ENCODE results near the gene UTP14C.
"Not testable (repeated sequence)": the region's sequence is repeated elsewhere in the genome, so short reads cannot be mapped to it uniquely, and the experiment has no call there.

Gene UTP14C

GRCh38 chr13:52048516-52048915 is 24.0 kb downstream of the UTP14C start:
- DNase-seq (ENCODE audit: low spot score) = no peak

GRCh38 chr13:52051400-52051799 is 26.9 kb downstream of the UTP14C start:
- DNase-seq (ENCODE audit: low spot score) = no peak

GRCh38 chr13:52053460-52053859 is 29.0 kb downstream of the UTP14C start:
- DNase-seq (ENCODE audit: low spot score) = no peak

GRCh38 chr13:52061064-52061463 is 36.6 kb downstream of the UTP14C start:
- DNase-seq (ENCODE audit: low spot score) = not testable (repeated sequence)

- no peak for DNase-seq (ENCODE audit: low spot score)
Measured at GRCh38 chr13:52061587-52061986, 37.1 kb downstream of the UTP14C start.

- DNase-seq (ENCODE audit: low spot score) = no peak
Measured at GRCh38 chr13:52067237-52067636, 42.7 kb downstream of the UTP14C start.

GRCh38 chr13:52070929-52071523 is 46.5 kb downstream of the UTP14C start:
- no peak for DNase-seq (ENCODE audit: low spot score)
